Tibial artery (tissue), 4 donors: Measurements from ENCODE around the gene PHKA2.

Source experiments
- DNase-seq, 2 donors: peaks; one replicate each; pipeline ENCODE4 v3.0.0-alpha.2; 2019
- H3K27ac ChIP-seq, 2 donors: fragments of 200-600 bp; sonication (generic) in 1 of 2; 1 replicate in 1 of 2; 2 replicates in 1 of 2; pipeline ENCODE4 v1.5.1; 2018 to 2019; ENCODE audit warnings: mild to moderate bottlenecking in 1 of 2
- H3K27me3 ChIP-seq, 2 donors: fragments of 200-600 bp; sonication (generic) in 1 of 2; one replicate each; pipeline versions ENCODE4 v1.5.1 to v1.6.0; 2016 to 2019
- H3K36me3 ChIP-seq, 3 donors: fragments of 200-600 bp; sonication (generic) in 2 of 3; one replicate each; pipeline ENCODE4 v1.5.1; 2016 to 2019; ENCODE audit warnings: mild to moderate bottlenecking in 2 of 3
- H3K4me1 ChIP-seq, 4 donors: fragments of 200-600 bp; sonication (generic) in 2 of 4; 1 replicate in 3 of 4; 2 replicates in 1 of 4; pipeline ENCODE4 v1.5.1; 2016 to 2019
- H3K4me3 ChIP-seq, 2 donors: fragments of 200-600 bp; sonication (generic) in 1 of 2; 1 replicate in 1 of 2; 2 replicates in 1 of 2; pipeline ENCODE4 v1.5.1; 2018 to 2019; ENCODE audit warnings: mild to moderate bottlenecking in 2 of 2
- H3K9me3 ChIP-seq, 3 donors: fragments of 200-600 bp; sonication (generic) in 1 of 3; one replicate each; pipeline ENCODE4 v1.5.1; 2016 to 2019
- CTCF ChIP-seq, 2 experiments: fragments of 200-600 bp in 1 of 2; fragments of 450-650 bp in 1 of 2; IDR thresholded peaks; one replicate each; pipeline ENCODE4 v1.5.1; 2017 to 2019; ENCODE audit warnings: antibody characterized with exemption in 2 of 2, mild to moderate bottlenecking in 1 of 2, moderate library complexity in 1 of 2
- intact Hi-C: fragments of 100-400 bp; cut with DNase I; formaldehyde crosslinking; loops from one replicate; pipeline ENCODE4 v1.15.0; 2023; ENCODE audit warnings: low total_unique reads

The PHKA2 gene

GRCh38 chrX:18933617-18934016, 50.3 kb downstream of the PHKA2 start:
- Histone ChIP-seq H3K4me1 (no peaks in the 10 kb centered on the region), H3K4me3 (no peak overlapping the region), H3K36me3 (peaks cover 0 to 24% (median 4%) of the 10 kb centered on the region in 3 donors), H3K27me3 (no peaks in the 10 kb centered on the region), H3K27ac (no peak overlapping the region), H3K9me3 (no peaks in the 10 kb centered on the region)
- intact Hi-C loops: loop anchor here (10.0 kb wide), 1 partner anchor 401 kb away; no protein-coding TSS in a partner anchor
- no peak for DNase-seq
- TF ChIP-seq CTCF (IDR thresholded peaks at IDR 0.05): no peak

GRCh38 chrX:18931972-18932371, 51.9 kb downstream of the PHKA2 start:
- no peak for DNase-seq

GRCh38 chrX:18929775-18930174, 54.1 kb downstream of the PHKA2 start:
- Histone ChIP-seq H3K4me3 (no peak overlapping the region), H3K9me3 (no peaks in the 10 kb centered on the region), H3K36me3 (peaks cover 0 to 43% (median 8%) of the 10 kb centered on the region in 3 donors), H3K4me1 (no peaks in the 10 kb centered on the region), H3K27me3 (no peaks in the 10 kb centered on the region), H3K27ac (no peak overlapping the region)
- intact Hi-C loops: loop anchor here (10.0 kb wide), 1 partner anchor 405 kb away; no protein-coding TSS in a partner anchor
- no peak for DNase-seq
- no peak for TF ChIP-seq CTCF (IDR thresholded peaks at IDR 0.05)

More at GRCh38 chrX:18931972-18932371, 51.9 kb downstream of the PHKA2 start:
- no peaks in the 10 kb centered on the region for H3K4me1 ChIP-seq
- intact Hi-C loops: loop anchor here (10.0 kb wide), 1 partner anchor 403 kb away; no protein-coding TSS in a partner anchor
- H3K27me3 ChIP-seq: no peaks in the 10 kb centered on the region
- H3K27ac ChIP-seq: no peak overlapping the region
- H3K4me3 ChIP-seq: no peak overlapping the region
- no peaks in the 10 kb centered on the region for H3K9me3 ChIP-seq
- TF ChIP-seq CTCF (IDR thresholded peaks at IDR 0.05): peak; percentile 18 to 25
- H3K36me3 ChIP-seq: peaks cover 0 to 32% (median 0%) of the 10 kb centered on the region in 3 donors

- no peak overlapping the region for H3K4me3 ChIP-seq
- H3K9me3 ChIP-seq: no peaks in the 10 kb centered on the region
- H3K4me1 ChIP-seq: no peaks in the 10 kb centered on the region
- H3K27me3 ChIP-seq: no peaks in the 10 kb centered on the region
- intact Hi-C loops: no loop called here
- peaks cover 0 to 45% (median 9%) of the 10 kb centered on the region in 3 donors for H3K36me3 ChIP-seq
- no peak overlapping the region for H3K27ac ChIP-seq
- DNase-seq: no peak
- TF ChIP-seq CTCF (IDR thresholded peaks at IDR 0.05): no peak
Measured at GRCh38 chrX:18927558-18927957, 56.4 kb downstream of the PHKA2 start.

GRCh38 chrX:18924507-18925088, 59.3 kb downstream of the PHKA2 start:
- Histone ChIP-seq H3K36me3 (peaks cover 0 to 38% (median 9%) of the 10 kb centered on the region in 3 donors), H3K4me1 (no peaks in the 10 kb centered on the region), H3K9me3 (no peaks in the 10 kb centered on the region), H3K27me3 (no peaks in the 10 kb centered on the region), H3K27ac (no peak overlapping the region), H3K4me3 (no peak overlapping the region)
- TF ChIP-seq CTCF (IDR thresholded peaks at IDR 0.05): no peak
- DNase-seq: no peak
- intact Hi-C loops: no loop called here
